Measurements from ENCODE around the gene LY86. TPM values are rescaled to one million over a fixed set of nuclear protein-coding genes. Genes with fewer than 3 reads are reported as not detected.
A peak's percentile ranks its signal among the peaks of the same experiment; 100 is the strongest.

Gene LY86
- total and polyA plus RNA-seq, 10 of the 15 experiments (the other 5 are each of a cell fraction or from before 2014, with no cell fraction given): 68.2 to 457 (median 128) TPM

- POLR2A ChIA-PET: interaction anchor here (0.7 to 2.2 kb wide), 10 partner anchors 11 to 1075 kb away, joined by 3 to 13 read pairs (median 3); partner anchors contain the start of gene LY86
- BruUV-seq (replicated peaks): no TSS peak
- CTCF ChIA-PET: interaction anchor here (0.7 to 4.3 kb wide), 59 partner anchors 8 to 1077 kb away, joined by 3 to 96 read pairs (median 5); no protein-coding TSS in a partner anchor
- Histone ChIP-seq H3K9me3 (replicated peaks; ENCODE audit: control insufficient read depth, insufficient read depth, low read length) (peaks cover 3% of the 10 kb centered on the region), H3K36me3 (ENCODE audit: control insufficient read depth in 2 of 2, insufficient read depth in 2 of 2, low read length in 1 of 2) (no peaks in the 10 kb centered on the region), H3K27me3 (replicated peaks in 1 of 2; ENCODE audit: control insufficient read depth in 2 of 2, insufficient read depth in 2 of 2, low read length in 1 of 2) (no peaks in the 10 kb centered on the region), H3K4me1 (ENCODE audit: control insufficient read depth, insufficient read depth, low read length) (peaks cover 43% of the 10 kb centered on the region), H3K9ac (ENCODE audit: control insufficient read depth, insufficient read depth, low read length) (peak overlapping the region; percentile 74), H3K4me3 (peak overlapping the region; percentile 46; the same call in 1 of the 2 replicates), H3K79me2 (ENCODE audit: control insufficient read depth, insufficient read depth, low read length) (no peaks in the 10 kb centered on the region), H3K27ac (ENCODE audit: control insufficient read depth, insufficient read depth) (peak overlapping the region; percentile 80), H3K4me2 (ENCODE audit: control insufficient read depth, insufficient read depth) (peak overlapping the region; percentile 99), H2AFZ (ENCODE audit: control insufficient read depth, low read depth, low read length) (peak overlapping the region; percentile 85), H4K20me1 (ENCODE audit: control insufficient read depth, insufficient read depth) (no peaks in the 10 kb centered on the region)
- DNase-seq (ENCODE audit: low read depth, low spot score): no peak
- intact Hi-C loops (cut with micrococcal nuclease; ENCODE audit: unreplicated experiment) (loop anchor here (1.0 to 5.0 kb wide), 12 partner anchors 40 to 1124 kb away; no protein-coding TSS in a partner anchor), in situ Hi-C loops (cut with MboI) (loop anchor here (5.0 to 10.0 kb wide), 4 partner anchors 154 to 1072 kb away; no protein-coding TSS in a partner anchor)
- SMC1A ChIA-PET (ENCODE audit: uncharacterized antibody, unreplicated experiment): interaction anchor here (0.5 to 4.1 kb wide), 55 partner anchors 7 to 1075 kb away, joined by 3 to 56 read pairs (median 4); partner anchors contain the start of genes F13A1 and LY86
- ATAC-seq: peak; percentile 73
- WGBS (ENCODE audit: insufficient coverage, insufficient replicate concordance, low lambda C conversion rate, missing lambda C conversion rate): under 1% methylated on average over 61 of the region's 64 CpGs
- RAD21 ChIA-PET (ENCODE audit: unreplicated experiment): interaction anchor here (0.6 to 3.4 kb wide), 43 partner anchors 11 to 1403 kb away, joined by 3 to 54 read pairs (median 5); partner anchors contain the start of gene F13A1
- FAIRE-seq: no peak
- no peak; the same call in 1 of the 2 replicates for TF ChIP-seq YY1 (IDR thresholded peaks at IDR 0.05; ENCODE audit: low read depth, low read length)
- no peak for TF ChIP-seq SMC3 (IDR thresholded peaks at IDR 0.05; ENCODE audit: borderline replicate concordance, low read length)
- no peak for TF ChIP-seq JUND (IDR thresholded peaks at IDR 0.05; ENCODE audit: low read depth, low read length)
- no peak for TF ChIP-seq ESRRA (IDR thresholded peaks at IDR 0.05; ENCODE audit: low read length)
- no peak for TF ChIP-seq GABPA (IDR thresholded peaks at IDR 0.05; ENCODE audit: low read depth)
- TF ChIP-seq ZNF384 (IDR thresholded peaks at IDR 0.05; ENCODE audit: borderline replicate concordance, low read depth, low read length): no peak
- no peak for TF ChIP-seq STAT3 (IDR thresholded peaks at IDR 0.05; ENCODE audit: low read depth, low read length)
- no peak for TF ChIP-seq SREBF2 (IDR thresholded peaks at IDR 0.05; ENCODE audit: low read length)
- TF ChIP-seq MLLT1 (IDR thresholded peaks at IDR 0.05): no peak; the same call in 1 of the 2 replicates
- peak; percentile 95 for TF ChIP-seq ZNF687 (IDR thresholded peaks at IDR 0.05)
- TF ChIP-seq CBX5 (IDR thresholded peaks at IDR 0.05; ENCODE audit: low read depth): 0 out of 2 replicates have a peak, but pooled peaks have one; percentile 24
- TF ChIP-seq KLF5 (IDR thresholded peaks at IDR 0.05; ENCODE audit: partially characterized antibody): no peak
- no peak for TF ChIP-seq ZBTB4 (CRISPR knock-in tag; IDR thresholded peaks at IDR 0.05)
- no peak for TF ChIP-seq CHD4 (IDR thresholded peaks at IDR 0.05)
Observed at GRCh38 chr6:6546318-6547109, 42.0 kb upstream of the LY86 start.

All from GM12878 (cell line).